Measurements from ENCODE around the gene CSNK1D. TPM values are rescaled to one million over a fixed set of nuclear protein-coding genes. Genes with fewer than 3 reads are reported as not detected.

CSNK1D gene
- total RNA-seq, 1 donor from 2014 or later = 86.8 TPM

DNA sequence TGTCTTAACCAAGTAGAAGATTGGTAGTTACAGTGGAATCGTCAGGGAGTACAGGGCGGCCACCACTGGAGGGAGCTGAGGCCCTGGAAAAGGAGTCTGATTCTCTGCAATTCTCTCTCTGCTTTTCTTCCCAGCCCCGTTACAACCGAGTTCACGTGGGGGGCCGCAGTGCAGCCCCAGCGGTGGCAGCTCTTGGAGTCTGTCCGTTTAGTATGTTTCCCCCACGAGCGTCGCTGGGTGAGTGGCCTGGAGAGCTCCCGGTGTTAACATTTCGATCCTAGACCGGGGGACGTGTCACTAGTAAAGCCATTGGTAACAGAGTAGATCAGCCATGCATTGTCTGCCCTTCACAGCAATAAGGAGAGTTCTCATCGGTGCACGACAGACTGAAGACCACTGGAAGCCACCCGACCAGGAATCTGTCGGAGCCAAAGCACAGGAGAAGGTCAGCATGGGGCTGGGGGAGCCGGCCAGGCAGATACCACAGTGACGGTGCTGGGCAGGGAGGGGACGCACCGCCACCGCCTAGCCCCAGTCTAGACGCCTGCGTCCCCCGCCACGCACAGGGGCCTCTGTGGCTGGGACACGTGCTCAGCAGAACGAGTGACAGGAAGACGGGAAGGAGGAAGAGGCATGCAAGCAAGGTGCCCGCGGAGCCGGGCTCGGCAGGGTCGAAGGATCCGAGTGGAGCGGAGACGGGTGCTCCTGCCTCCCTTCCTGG, 28.9 kb downstream of the CSNK1D start:
- TF ChIP-seq, protein P1, sequence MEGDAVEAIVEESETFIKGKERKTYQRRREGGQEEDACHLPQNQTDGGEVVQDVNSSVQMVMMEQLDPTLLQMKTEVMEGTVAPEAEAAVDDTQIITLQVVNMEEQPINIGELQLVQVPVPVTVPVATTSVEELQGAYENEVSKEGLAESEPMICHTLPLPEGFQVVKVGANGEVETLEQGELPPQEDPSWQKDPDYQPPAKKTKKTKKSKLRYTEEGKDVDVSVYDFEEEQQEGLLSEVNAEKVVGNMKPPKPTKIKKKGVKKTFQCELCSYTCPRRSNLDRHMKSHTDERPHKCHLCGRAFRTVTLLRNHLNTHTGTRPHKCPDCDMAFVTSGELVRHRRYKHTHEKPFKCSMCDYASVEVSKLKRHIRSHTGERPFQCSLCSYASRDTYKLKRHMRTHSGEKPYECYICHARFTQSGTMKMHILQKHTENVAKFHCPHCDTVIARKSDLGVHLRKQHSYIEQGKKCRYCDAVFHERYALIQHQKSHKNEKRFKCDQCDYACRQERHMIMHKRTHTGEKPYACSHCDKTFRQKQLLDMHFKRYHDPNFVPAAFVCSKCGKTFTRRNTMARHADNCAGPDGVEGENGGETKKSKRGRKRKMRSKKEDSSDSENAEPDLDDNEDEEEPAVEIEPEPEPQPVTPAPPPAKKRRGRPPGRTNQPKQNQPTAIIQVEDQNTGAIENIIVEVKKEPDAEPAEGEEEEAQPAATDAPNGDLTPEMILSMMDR (IDR thresholded peaks at IDR 0.05) = peak in 2 of 3 experiments; percentile 31 to 44
- Histone ChIP-seq H3K4me1 (peaks cover 33 to 47% of the 10 kb centered on the region in 2 donors), H3K27ac (no peak overlapping the region), H3K36me3 (peaks cover 68 to 75% of the 10 kb centered on the region in 2 donors), H3K4me3 (no peak overlapping the region), H3K9me3 (no peaks in the 10 kb centered on the region), H3K27me3 (no peaks in the 10 kb centered on the region)
- no peak for DNase-seq (ENCODE audit: low spot score in 2 of 2)
- intact Hi-C loops (cut with DNase I) = loop anchor here (2.0 to 5.0 kb wide), 2 partner anchors 37 to 48 kb away; no protein-coding TSS in a partner anchor

DNA sequence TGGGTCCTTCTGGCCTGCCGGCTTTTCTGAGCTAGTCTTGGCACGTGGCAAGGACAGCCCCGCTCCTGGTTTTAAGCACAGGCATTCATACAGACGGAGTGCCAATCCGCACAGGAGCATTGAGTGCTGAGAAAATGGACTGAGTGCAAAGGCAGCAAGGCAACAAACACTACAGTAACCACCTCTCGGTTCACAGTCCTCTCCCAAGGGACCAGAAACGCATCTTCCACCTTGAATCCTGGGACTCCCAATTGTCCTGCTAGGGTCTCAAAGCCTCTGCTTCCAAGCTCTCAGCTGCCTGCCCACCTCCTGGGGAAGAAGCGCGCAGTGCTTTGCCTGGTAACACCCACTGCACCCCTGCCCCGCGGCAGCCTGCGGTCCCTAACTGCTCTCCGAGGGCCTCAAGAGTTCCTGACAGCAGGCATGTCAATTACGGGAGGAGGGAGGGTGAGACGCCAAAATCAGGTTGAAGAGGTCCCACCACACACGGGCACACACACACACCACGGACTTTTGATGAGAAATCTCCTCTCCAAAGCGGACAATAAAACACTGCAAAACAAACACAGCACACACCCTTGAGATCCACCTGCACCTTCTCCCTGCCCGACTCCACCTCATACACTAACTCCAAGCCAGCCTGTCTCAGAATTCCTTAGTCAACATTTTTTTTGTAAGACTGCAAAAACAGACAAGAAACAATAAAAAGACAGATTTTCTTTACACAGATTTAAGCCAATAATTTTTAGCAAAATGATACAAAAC, 29.7 kb downstream of the CSNK1D start:
- TF ChIP-seq, protein P1 (IDR thresholded peaks at IDR 0.05) = no peak
- Histone ChIP-seq H3K27ac (peak overlapping the region; percentile 50 to 66), H3K36me3 (peaks cover 68 to 72% of the 10 kb centered on the region in 2 donors), H3K27me3 (no peaks in the 10 kb centered on the region), H3K4me1 (peaks cover 33 to 48% of the 10 kb centered on the region in 2 donors), H3K4me3 (no peak overlapping the region), H3K9me3 (no peaks in the 10 kb centered on the region)
- intact Hi-C loops (cut with DNase I) = loop anchor here (1.0 to 5.0 kb wide), 4 partner anchors 15 to 49 kb away; partner anchors contain the start of gene SLC16A3
- no peak for DNase-seq (ENCODE audit: low spot score in 2 of 2)

DNA sequence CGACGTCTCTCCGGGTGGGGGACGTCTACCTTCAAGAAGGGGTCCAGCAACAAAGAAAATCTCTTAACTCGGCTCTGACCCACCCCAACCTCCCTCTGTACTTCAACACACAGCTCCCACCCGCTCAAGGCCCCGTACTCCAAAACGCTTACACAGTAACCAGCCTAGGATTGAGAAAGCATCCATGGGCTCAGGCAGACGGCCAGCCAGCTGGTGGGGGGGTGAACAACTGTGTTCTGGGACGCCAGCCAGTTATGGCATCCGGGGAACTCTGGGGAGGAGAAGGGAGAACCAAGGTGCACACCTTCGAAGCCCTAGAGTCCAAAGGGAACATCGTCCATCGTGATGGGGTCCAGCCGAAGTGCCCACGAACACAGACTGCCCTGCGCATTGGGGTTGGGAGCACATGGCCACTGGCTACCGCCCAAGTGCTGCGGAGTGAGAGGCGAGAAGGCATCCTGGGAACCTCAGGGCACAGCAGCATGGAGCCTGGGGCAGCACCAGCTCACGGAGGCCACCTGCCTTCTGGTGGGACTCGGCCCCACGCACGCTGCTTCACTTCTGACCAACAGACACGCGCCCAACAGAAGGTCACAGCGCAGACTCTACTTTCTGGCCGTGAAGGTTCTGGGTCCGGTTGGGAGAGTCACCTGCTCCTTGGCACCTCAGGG, 30.4 kb downstream of the CSNK1D start:
- TF ChIP-seq, protein P1 (IDR thresholded peaks at IDR 0.05) = no peak
- peaks cover 65% of the 10 kb centered on the region in 2 donors for H3K36me3 ChIP-seq
- peak overlapping the region; percentile 53 to 66 for H3K27ac ChIP-seq
- H3K4me3 ChIP-seq = no peak overlapping the region
- H3K9me3 ChIP-seq = no peaks in the 10 kb centered on the region
- DNase-seq (ENCODE audit: low spot score in 2 of 2) = peak in 1 of 2 donors; percentile 89
- peaks cover 36 to 55% of the 10 kb centered on the region in 2 donors for H3K4me1 ChIP-seq
- intact Hi-C loops (cut with DNase I) = loop anchor here (1.0 to 5.0 kb wide), 3 partner anchors 14 to 36 kb away; partner anchors contain the start of gene SLC16A3
- no peaks in the 10 kb centered on the region for H3K27me3 ChIP-seq

DNA sequence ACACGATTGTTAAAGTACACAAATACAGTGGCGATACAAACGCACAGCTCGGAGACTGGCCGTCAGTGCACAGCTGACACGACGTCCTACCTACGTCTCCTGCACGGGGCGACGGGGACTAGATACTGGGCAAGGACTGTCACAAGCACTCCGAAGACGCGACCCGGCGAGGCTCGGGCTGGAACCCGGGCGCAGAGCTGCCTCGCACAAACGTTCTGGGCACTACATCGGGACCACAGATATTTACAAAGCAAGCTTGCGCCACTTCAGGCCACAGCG, 30.9 kb downstream of the CSNK1D start:
- Histone ChIP-seq H3K9me3 (no peaks in the 10 kb centered on the region), H3K4me1 (peaks cover 36 to 59% of the 10 kb centered on the region in 2 donors), H3K27ac (peak overlapping the region; percentile 53 to 66), H3K27me3 (no peaks in the 10 kb centered on the region), H3K4me3 (no peak overlapping the region), H3K36me3 (peaks cover 64% of the 10 kb centered on the region in 2 donors)
- intact Hi-C loops (cut with DNase I) = loop anchor here (2.0 to 5.0 kb wide), 2 partner anchors 14 to 35 kb away; partner anchors contain the start of gene SLC16A3
- TF ChIP-seq, protein P1 (IDR thresholded peaks at IDR 0.05) = no peak
- DNase-seq (ENCODE audit: low spot score in 2 of 2) = no peak

DNA sequence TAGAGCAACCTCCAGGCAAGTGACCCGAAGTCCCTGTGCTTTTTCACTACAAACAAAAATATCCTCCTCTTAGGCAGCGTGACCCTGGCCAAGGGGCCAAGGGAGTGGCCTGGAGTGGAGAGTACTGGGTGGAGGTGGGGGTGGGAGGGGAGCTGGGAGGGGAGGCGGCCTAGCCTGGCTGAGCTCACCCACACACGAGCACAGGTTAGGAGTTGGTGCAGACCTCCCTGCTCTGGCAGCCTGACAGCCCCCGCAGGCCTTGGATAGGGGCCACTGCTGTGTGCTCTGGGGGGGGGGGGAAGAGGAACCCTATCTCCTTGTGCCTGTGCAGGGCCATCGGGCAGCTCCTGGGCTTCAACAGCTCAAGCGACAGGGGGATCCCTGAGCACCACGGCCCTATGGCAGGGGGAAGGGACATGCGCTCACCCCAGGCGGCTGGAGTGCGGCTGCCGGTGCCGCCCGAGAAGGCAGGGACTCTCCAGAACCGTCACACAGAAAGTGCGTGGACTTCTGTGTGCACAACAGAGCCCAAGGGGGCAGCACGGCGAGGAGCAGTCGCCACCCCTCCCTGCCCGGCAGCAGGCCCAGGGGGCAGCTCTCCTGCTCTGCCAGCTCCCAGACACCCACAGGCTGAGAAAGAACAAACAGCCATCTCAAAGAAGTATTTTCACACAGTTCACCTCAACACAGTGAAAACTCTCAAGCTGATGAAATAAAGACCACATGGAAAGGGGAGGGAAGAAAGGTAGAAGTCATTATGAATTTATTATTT, 31.4 kb downstream of the CSNK1D start:
- Histone ChIP-seq H3K9me3 (no peaks in the 10 kb centered on the region), H3K36me3 (peaks cover 64% of the 10 kb centered on the region in 2 donors), H3K27me3 (no peaks in the 10 kb centered on the region), H3K4me1 (peaks cover 36 to 55% of the 10 kb centered on the region in 2 donors), H3K4me3 (no peak overlapping the region), H3K27ac (peak overlapping the region; percentile 66 to 77)
- DNase-seq (ENCODE audit: low spot score in 2 of 2) = no peak
- intact Hi-C loops (cut with DNase I) = loop anchor here (2.0 to 5.0 kb wide), 2 partner anchors 13 to 35 kb away; partner anchors contain the start of gene SLC16A3
- TF ChIP-seq, protein P1 (IDR thresholded peaks at IDR 0.05) = no peak
